GM18951 (cell line): Measurements from ENCODE around the gene PRKAR2B.

Experiments used
- POLR2A ChIP-seq: IDR thresholded peaks from 4 replicates; pipeline ENCODE4 v1.6.1; 2011; ENCODE audit warnings: mild to moderate bottlenecking; ENCODE audit not compliant: insufficient read length, insufficient read depth; ENCODE audit errors: extremely low read depth
- in situ Hi-C: fragments of 300-500 bp; cut with MboI; formaldehyde crosslinking; loops from one replicate; pipeline ENCODE4 v1.12.0; 2022; ENCODE audit warnings: low sequenced_read_pairs, mixed read lengths, inconsistent platforms; ENCODE audit not compliant: unreplicated experiment

PRKAR2B gene

GRCh38 chr7:107157091-107157490 lies 112.6 kb downstream of the PRKAR2B start:
- TF ChIP-seq POLR2A, result no peak
- in situ Hi-C loops, result no loop called here

- in situ Hi-C loops, result no loop called here
- no peak for TF ChIP-seq POLR2A
These were observed 113.5 kb downstream of the PRKAR2B start for GRCh38 chr7:107158028-107158427.

- in situ Hi-C loops, result no loop called here
- no peak for TF ChIP-seq POLR2A
These were observed 115.9 kb downstream of the PRKAR2B start for GRCh38 chr7:107160389-107160788.

- TF ChIP-seq POLR2A, result no peak
- in situ Hi-C loops, result no loop called here
These were observed 116.9 kb downstream of the PRKAR2B start for GRCh38 chr7:107161415-107161814.

GRCh38 chr7:107162475-107162874 lies 118.0 kb downstream of the PRKAR2B start:
- in situ Hi-C loops, result no loop called here
- no peak for TF ChIP-seq POLR2A

- TF ChIP-seq POLR2A, result no peak
- in situ Hi-C loops, result no loop called here
These were observed 119.6 kb downstream of the PRKAR2B start for GRCh38 chr7:107164092-107164491.

GRCh38 chr7:107165341-107165740 lies 120.8 kb downstream of the PRKAR2B start:
- no peak for TF ChIP-seq POLR2A
- in situ Hi-C loops, result no loop called here

GRCh38 chr7:107166736-107167426 lies 122.4 kb downstream of the PRKAR2B start:
- no peak for TF ChIP-seq POLR2A
- in situ Hi-C loops, result no loop called here

- in situ Hi-C loops, result no loop called here
These were observed 123.2 kb downstream of the PRKAR2B start for GRCh38 chr7:107167483-107168232.

GRCh38 chr7:107168233-107169119 lies 124.0 kb downstream of the PRKAR2B start, which contains the start of gene HBP1:
HBP1 (plus strand) TSS chr7:107169003; CDS start chr7:107179894, 10,891 bp downstream.
- in situ Hi-C loops, result no loop called here
- TF ChIP-seq POLR2A, result peak; percentile 19

More at GRCh38 chr7:107167483-107168232, 123.2 kb downstream of the PRKAR2B start:
- TF ChIP-seq POLR2A, result no peak

- in situ Hi-C loops, result no loop called here
- peak; percentile 55 for TF ChIP-seq POLR2A
These were observed 124.9 kb downstream of the PRKAR2B start for GRCh38 chr7:107169120-107170050.
